ENCODE data around the gene LRRC27. TPM values are rescaled to one million over a fixed set of nuclear protein-coding genes. Genes with fewer than 3 reads are reported as not detected.

LRRC27 gene
- total RNA-seq, 1 donor: 13.4 TPM

GRCh38 chr10:132289439-132289838, 42.6 kb upstream of the LRRC27 start:
- no peak for TF ChIP-seq CTCF (IDR thresholded peaks at IDR 0.05; ENCODE audit: extremely low read depth, low read depth, low read length)
- no peak overlapping the region for H3K4me2 ChIP-seq (ENCODE audit: insufficient read depth, low read length)

GRCh38 chr10:132290631-132291030, 41.4 kb upstream of the LRRC27 start:
- no peaks in the 10 kb centered on the region for H3K79me2 ChIP-seq (ENCODE audit: insufficient read depth, low read length)
- DNase-seq (ENCODE audit: insufficient read length, low spot score, missing footprints): no peak
- no peak overlapping the region for H3K4me2 ChIP-seq (ENCODE audit: insufficient read depth, low read length)
- no peak overlapping the region for H2AFZ ChIP-seq (ENCODE audit: low read length)
- no peaks in the 10 kb centered on the region for H3K9me3 ChIP-seq (ENCODE audit: low read depth, low read length)
- H3K4me1 ChIP-seq (ENCODE audit: insufficient read depth, low read length): no peaks in the 10 kb centered on the region
- no peak overlapping the region for H3K4me3 ChIP-seq (ENCODE audit: insufficient read depth, low read length)
- no peak for TF ChIP-seq CTCF (IDR thresholded peaks at IDR 0.05; ENCODE audit: extremely low read depth, low read depth, low read length)
- no peak overlapping the region for H3K27ac ChIP-seq (ENCODE audit: low read depth, low read length)
- H4K20me1 ChIP-seq (ENCODE audit: insufficient read depth, low read length): peaks cover 10% of the 10 kb centered on the region
- H3K36me3 ChIP-seq (ENCODE audit: insufficient read depth, low read length): no peaks in the 10 kb centered on the region
- H3K27me3 ChIP-seq (ENCODE audit: insufficient read depth, low read length): peaks cover 11% of the 10 kb centered on the region

More at GRCh38 chr10:132289439-132289838, 42.6 kb upstream of the LRRC27 start:
- no peaks in the 10 kb centered on the region for H3K4me1 ChIP-seq (ENCODE audit: insufficient read depth, low read length)
- no peak overlapping the region for H3K4me3 ChIP-seq (ENCODE audit: insufficient read depth, low read length)
- DNase-seq (ENCODE audit: insufficient read length, low spot score, missing footprints): no peak
- no peak overlapping the region for H3K27ac ChIP-seq (ENCODE audit: low read depth, low read length)
- H4K20me1 ChIP-seq (ENCODE audit: insufficient read depth, low read length): peaks cover 3% of the 10 kb centered on the region
- no peaks in the 10 kb centered on the region for H3K79me2 ChIP-seq (ENCODE audit: insufficient read depth, low read length)
- peaks cover 11% of the 10 kb centered on the region for H3K27me3 ChIP-seq (ENCODE audit: insufficient read depth, low read length)
- no peaks in the 10 kb centered on the region for H3K9me3 ChIP-seq (ENCODE audit: low read depth, low read length)
- no peak overlapping the region for H2AFZ ChIP-seq (ENCODE audit: low read length)
- H3K36me3 ChIP-seq (ENCODE audit: insufficient read depth, low read length): no peaks in the 10 kb centered on the region

DNA sequence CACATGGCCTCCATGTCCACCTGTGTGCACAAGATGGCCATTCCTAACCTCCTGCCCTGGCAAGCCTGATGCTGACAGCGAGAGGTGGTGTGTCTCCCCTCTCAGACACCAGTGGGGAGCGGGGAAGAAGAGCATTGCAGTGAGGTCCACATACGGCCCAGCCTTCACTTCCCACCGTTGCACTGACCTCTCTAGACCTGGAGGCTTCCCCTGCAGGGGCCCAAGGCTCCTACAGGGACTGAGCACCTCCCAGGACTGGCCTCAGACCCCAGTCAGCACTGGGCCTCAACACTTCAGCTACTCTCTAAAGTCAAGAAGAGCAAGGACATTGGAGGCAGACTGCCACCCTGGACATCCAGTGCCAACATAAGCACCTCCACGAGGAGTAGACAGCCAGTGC, 40.2 kb upstream of the LRRC27 start:
- H4K20me1 ChIP-seq (ENCODE audit: insufficient read depth, low read length): peaks cover 14% of the 10 kb centered on the region
- H3K36me3 ChIP-seq (ENCODE audit: insufficient read depth, low read length): no peaks in the 10 kb centered on the region
- no peaks in the 10 kb centered on the region for H3K4me1 ChIP-seq (ENCODE audit: insufficient read depth, low read length)
- H3K79me2 ChIP-seq (ENCODE audit: insufficient read depth, low read length): no peaks in the 10 kb centered on the region
- no peak for TF ChIP-seq CTCF (IDR thresholded peaks at IDR 0.05; ENCODE audit: extremely low read depth, low read depth, low read length)
- no peak overlapping the region for H3K4me3 ChIP-seq (ENCODE audit: insufficient read depth, low read length)
- no peak overlapping the region for H3K27ac ChIP-seq (ENCODE audit: low read depth, low read length)
- H3K27me3 ChIP-seq (ENCODE audit: insufficient read depth, low read length): peaks cover 11% of the 10 kb centered on the region
- no peaks in the 10 kb centered on the region for H3K9me3 ChIP-seq (ENCODE audit: low read depth, low read length)
- H3K4me2 ChIP-seq (ENCODE audit: insufficient read depth, low read length): no peak overlapping the region
- peak; percentile 75 for DNase-seq (ENCODE audit: insufficient read length, low spot score, missing footprints)
- H2AFZ ChIP-seq (ENCODE audit: low read length): no peak overlapping the region

GRCh38 chr10:132292287-132293200, 39.4 kb upstream of the LRRC27 start:
- TF ChIP-seq CTCF (IDR thresholded peaks at IDR 0.05; ENCODE audit: extremely low read depth, low read depth, low read length): no peak
- no peak overlapping the region for H3K4me2 ChIP-seq (ENCODE audit: insufficient read depth, low read length)

More at GRCh38 chr10:132292287-132293200, 39.4 kb upstream of the LRRC27 start:
- no peaks in the 10 kb centered on the region for H3K9me3 ChIP-seq (ENCODE audit: low read depth, low read length)
- no peak overlapping the region for H3K27ac ChIP-seq (ENCODE audit: low read depth, low read length)
- H3K79me2 ChIP-seq (ENCODE audit: insufficient read depth, low read length): no peaks in the 10 kb centered on the region
- no peak overlapping the region for H3K4me3 ChIP-seq (ENCODE audit: insufficient read depth, low read length)
- no peaks in the 10 kb centered on the region for H3K36me3 ChIP-seq (ENCODE audit: insufficient read depth, low read length)
- DNase-seq (ENCODE audit: insufficient read length, low spot score, missing footprints): peak; percentile 51
- no peaks in the 10 kb centered on the region for H3K4me1 ChIP-seq (ENCODE audit: insufficient read depth, low read length)
- H4K20me1 ChIP-seq (ENCODE audit: insufficient read depth, low read length): peaks cover 17% of the 10 kb centered on the region
- H3K27me3 ChIP-seq (ENCODE audit: insufficient read depth, low read length): peaks cover 11% of the 10 kb centered on the region
- no peak overlapping the region for H2AFZ ChIP-seq (ENCODE audit: low read length)

All from osteoblast (primary cell).